HUES6 (cell line): Measurements from ENCODE around the gene DNAH8.

Experiments used
- H3K27ac ChIP-seq: 2 replicates; pipeline ENCODE4 v1.7.0; 2013; ENCODE audit warnings: low read depth, mild to moderate bottlenecking, low read length, inconsistent platforms
- H3K27me3 ChIP-seq: 2 replicates; pipeline ENCODE4 v1.6.1; 2013; ENCODE audit warnings: low read length; ENCODE audit not compliant: control insufficient read depth, insufficient read depth
- H3K36me3 ChIP-seq: 2 replicates; pipeline ENCODE4 v1.6.1; 2013; ENCODE audit warnings: low read length; ENCODE audit not compliant: control insufficient read depth, insufficient read depth
- H3K4me1 ChIP-seq: 2 replicates; pipeline ENCODE4 v1.6.1; 2013; ENCODE audit warnings: low read length; ENCODE audit not compliant: control insufficient read depth, insufficient read depth
- H3K4me3 ChIP-seq: 2 replicates; pipeline ENCODE4 v1.5.1; 2013; ENCODE audit warnings: low read depth, low read length
- H3K9ac ChIP-seq: one replicate; pipeline ENCODE4 v1.6.1; 2013; ENCODE audit warnings: mild to moderate bottlenecking, low read length
- H3K9me3 ChIP-seq: 2 replicates; pipeline ENCODE4 v1.6.1; 2013; ENCODE audit warnings: low read depth, low read length; ENCODE audit not compliant: control insufficient read depth, insufficient read depth

DNAH8 gene

DNA sequence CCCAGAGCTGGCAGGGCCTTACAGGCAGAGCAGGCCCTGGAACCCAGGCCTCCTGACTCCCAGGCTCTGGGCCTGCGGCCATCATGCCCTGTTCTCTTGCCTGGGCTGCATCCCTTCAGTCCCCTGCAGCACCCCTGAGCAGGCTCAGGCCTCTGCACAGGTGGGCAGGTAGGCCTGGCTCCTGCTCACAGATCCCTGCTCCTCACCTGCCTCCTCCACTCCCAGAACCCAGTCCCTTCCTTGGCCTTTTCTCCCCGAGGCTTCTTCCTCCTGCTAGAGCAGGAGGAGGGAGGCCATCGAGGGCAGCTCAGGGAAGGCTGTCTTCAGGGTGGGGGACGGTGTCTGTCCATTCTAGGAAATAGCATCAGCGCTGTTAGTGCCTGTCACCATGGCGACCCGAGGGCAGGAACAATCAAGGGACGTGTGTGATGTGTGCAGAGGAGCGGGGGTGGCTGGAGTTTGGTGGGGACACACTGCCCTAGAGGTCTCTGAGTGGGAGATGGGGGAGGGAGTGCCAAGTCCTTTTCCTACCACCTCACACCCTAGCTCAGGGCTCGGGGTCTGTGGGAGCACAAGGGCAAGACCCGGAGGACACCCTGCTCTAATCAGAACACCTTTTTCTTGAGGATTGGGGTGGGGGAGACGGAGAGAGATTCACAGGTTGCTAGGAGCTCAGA, 360.0 kb downstream of the DNAH8 start:
- Histone ChIP-seq H3K4me3 (no peak overlapping the region), H3K9me3 (no peaks in the 10 kb centered on the region), H3K4me1 (peaks cover 8% of the 10 kb centered on the region; the same call in 1 of the 2 replicates), H3K27me3 (no peaks in the 10 kb centered on the region), H3K27ac (no peak overlapping the region), H3K9ac (no peak overlapping the region), H3K36me3 (no peaks in the 10 kb centered on the region)

DNA sequence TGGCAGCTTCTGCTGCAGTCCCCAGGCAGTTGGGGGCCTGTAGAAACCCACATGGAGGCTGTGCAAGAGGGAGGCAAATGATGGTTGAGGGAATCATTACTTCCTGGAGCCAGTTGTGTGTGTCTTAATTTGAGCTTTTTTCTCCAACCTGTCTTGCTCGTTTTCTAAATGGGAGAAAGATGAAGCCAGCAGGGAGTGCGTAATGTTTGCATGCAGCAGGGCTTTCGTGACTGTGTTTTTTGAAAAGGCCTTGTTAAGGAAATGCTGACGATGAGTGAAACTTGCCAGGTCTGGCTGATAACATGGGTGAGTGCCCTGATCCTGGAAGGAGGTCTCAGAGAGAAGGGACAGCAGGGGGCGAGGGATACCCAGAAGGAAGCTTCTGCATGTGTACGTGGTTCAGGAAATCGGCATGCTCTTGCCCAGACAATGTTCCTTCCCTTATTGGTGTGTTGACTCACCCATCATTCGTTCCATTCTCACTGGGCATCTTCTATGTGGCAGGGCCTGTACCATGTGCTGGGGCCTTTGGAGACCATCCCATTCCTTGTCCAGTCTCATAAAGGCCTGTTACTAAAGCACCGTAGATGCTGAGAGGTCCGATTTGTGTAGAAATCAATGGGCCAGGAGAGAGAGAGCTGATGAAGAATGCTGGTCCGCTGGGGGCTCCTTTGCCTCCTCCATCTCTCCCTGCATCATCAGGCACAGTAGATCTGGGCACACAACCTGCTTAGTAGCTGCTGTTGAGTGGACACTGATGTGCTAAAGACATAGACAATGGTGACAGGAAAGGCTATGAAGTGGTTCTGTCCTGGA, 360.9 kb downstream of the DNAH8 start:
- Histone ChIP-seq H3K4me1 (peaks cover 8% of the 10 kb centered on the region; the same call in 1 of the 2 replicates), H3K9me3 (no peaks in the 10 kb centered on the region), H3K4me3 (no peak overlapping the region), H3K36me3 (no peaks in the 10 kb centered on the region), H3K27me3 (no peaks in the 10 kb centered on the region), H3K27ac (no peak overlapping the region), H3K9ac (no peak overlapping the region)

DNA sequence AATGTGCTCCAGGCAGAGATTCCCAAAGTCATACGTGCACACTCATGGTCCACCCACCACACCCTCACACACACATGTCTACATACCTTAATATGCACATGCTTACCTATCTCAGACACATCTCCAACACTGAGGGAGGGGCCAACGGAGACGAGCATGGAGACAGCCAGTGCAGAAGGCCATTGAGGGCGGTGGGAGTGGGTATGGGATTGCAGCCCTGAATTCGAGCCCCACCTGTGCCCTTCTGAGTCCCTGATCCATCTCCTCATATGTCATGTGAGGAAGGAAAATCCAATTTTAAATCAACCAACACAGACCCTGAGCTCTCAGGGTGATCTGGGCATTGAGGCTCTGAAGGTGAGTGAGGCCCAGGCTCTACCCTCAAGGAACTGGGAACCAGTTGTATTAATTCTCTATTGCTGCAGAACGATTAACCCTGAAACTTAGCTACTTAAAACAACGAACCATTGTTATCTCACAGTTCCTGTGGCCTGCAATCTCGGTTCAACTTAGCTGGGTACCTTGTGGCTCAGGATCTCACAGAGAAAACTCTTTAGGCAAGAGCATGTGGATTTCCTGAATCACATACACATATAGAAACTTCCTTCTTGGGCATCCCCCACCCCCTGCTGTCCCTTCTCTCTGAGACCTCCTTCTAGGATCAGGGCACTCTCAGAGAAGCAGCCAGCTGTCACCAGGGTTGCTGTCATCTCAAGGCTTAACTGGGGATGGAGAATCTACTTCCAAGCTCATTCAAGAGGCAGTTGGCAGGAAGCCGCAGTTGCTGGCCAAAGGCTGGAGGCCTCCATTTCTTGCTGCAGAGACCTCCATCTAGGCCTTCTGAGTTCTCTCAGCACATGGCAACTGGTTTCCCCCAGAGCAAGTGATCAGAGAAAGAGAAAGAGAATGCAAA, 361.8 kb downstream of the DNAH8 start:
- peaks cover 8% of the 10 kb centered on the region; the same call in 1 of the 2 replicates for H3K4me1 ChIP-seq
- no peaks in the 10 kb centered on the region for H3K36me3 ChIP-seq
- no peak overlapping the region for H3K27ac ChIP-seq
- H3K9me3 ChIP-seq: no peaks in the 10 kb centered on the region
- no peaks in the 10 kb centered on the region for H3K27me3 ChIP-seq
- H3K4me3 ChIP-seq: no peak overlapping the region
- no peak overlapping the region for H3K9ac ChIP-seq

DNA sequence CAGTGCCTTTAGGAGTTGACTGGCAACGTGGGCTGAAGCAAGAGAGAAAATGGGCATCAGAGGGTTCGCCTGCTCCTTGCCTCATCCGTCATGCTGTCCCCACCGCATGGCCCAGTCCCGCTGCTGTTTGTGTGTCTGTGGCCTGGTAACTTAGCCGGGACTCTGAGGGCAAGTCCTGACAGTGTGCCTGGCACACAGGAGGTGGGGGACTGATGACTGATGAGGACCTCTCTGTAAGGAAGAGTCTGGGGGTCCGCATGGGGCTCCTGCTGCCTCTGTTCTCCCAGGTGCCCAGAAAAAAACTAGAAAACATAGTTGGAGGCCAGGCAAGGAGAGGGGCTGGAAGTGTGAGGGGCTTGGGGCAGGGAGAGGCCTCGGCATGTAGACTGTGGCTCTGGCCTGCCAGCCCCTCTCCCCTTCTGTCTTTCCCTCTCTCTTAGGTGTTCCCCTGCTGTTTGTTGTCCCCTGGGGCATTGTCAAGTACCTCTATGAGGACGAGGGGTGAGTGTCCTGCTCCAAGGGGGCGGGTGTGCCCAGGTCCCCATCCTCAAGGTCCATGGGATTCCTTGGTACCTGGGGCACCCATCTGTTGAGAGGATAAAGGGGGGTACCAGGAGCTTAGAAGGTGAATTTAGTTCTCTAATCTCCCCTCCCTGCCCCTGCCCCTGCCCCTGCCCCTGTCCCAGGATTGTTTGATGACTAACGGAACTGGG, 362.9 kb downstream of the DNAH8 start:
- no peak overlapping the region for H3K27ac ChIP-seq
- H3K9ac ChIP-seq: no peak overlapping the region
- H3K36me3 ChIP-seq: no peaks in the 10 kb centered on the region
- no peaks in the 10 kb centered on the region for H3K27me3 ChIP-seq
- H3K4me1 ChIP-seq: 0 out of 2 replicates have a peak, but pooled peaks cover 3% of the 10 kb centered on the region
- no peaks in the 10 kb centered on the region for H3K9me3 ChIP-seq
- H3K4me3 ChIP-seq: no peak overlapping the region

DNA sequence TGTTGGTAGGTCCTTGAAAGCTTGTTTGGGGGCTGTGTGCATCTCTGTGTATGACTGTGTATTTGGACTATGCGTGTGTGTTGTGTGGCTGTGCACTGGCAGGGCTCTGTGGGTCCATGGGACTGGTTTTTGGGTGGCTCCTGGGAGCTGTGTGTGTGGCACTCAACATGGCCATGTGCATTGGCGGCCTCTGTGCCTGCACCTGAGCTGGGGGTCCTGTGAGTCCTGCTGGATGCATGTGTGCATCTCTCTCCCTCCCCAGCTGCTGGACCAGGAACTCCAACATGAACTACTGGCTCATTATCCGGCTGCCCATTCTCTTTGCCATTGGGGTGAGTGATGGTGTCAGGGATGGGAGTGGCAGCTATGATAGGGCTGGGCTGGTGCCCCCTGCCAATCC, 363.6 kb downstream of the DNAH8 start:
- Histone ChIP-seq H3K9ac (no peak overlapping the region), H3K4me3 (no peak overlapping the region), H3K4me1 (0 out of 2 replicates have a peak, but pooled peaks cover 1% of the 10 kb centered on the region), H3K36me3 (no peaks in the 10 kb centered on the region), H3K9me3 (no peaks in the 10 kb centered on the region), H3K27me3 (no peaks in the 10 kb centered on the region), H3K27ac (no peak overlapping the region)

DNA sequence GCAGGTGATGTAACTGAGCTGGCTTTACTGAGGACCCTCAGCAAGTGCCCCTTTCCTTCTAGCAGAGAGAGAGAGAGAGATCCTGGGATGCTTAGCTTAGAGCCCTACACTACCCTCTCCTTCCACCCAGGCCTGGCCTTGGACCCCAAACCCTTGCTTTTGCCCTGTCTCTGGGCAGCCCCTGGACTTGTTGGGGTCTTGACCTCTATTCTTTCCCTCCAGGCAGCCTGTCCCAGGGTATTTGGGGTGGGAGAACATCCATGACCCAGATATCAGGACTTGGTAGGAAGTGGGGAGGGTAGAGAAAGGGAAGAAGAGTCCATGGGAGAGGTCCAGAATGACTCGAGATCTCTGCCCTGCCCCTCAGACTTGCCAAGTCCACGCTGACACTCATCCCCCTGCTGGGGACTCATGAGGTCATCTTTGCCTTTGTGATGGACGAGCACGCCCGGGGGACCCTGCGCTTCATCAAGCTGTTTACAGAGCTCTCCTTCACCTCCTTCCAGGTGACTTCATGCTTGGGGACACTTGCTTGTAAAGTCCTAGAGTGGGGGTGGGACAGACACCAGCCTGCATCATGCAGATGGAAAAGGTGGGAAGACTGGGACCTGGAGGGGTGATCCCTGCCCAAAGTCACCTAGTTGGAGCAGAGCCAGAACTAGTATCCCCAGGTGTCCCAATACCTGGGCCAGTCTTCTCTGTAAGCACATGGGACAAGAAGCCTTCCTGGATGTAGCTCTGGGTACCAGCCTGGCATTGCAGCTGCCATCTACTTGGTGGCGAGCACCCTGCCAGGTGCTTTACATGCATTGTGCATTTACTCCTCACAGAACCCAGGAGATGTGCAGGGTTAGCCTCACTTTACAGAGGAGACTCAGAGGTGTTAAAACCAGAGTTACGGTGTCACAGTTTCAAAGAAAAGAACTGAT, 364.4 kb downstream of the DNAH8 start:
- H3K27me3 ChIP-seq: no peaks in the 10 kb centered on the region
- H3K4me1 ChIP-seq: no peaks in the 10 kb centered on the region
- H3K27ac ChIP-seq: no peak overlapping the region
- no peaks in the 10 kb centered on the region for H3K36me3 ChIP-seq
- H3K4me3 ChIP-seq: no peak overlapping the region
- H3K9ac ChIP-seq: no peak overlapping the region
- no peaks in the 10 kb centered on the region for H3K9me3 ChIP-seq
